Measurements from ENCODE around the gene ZFP1. TPM values are rescaled to one million over a fixed set of nuclear protein-coding genes. Genes with fewer than 3 reads are reported as not detected.

ZFP1 gene
- total and polyA plus RNA-seq, 2 of the 4 experiments (the other 2 are of a cell fraction): 3.8 to 16.0 TPM

- TF ChIP-seq CEBPB (IDR thresholded peaks at IDR 0.05; ENCODE audit: low read depth, low read length): no peak
- no peak for TF ChIP-seq SMC3 (IDR thresholded peaks at IDR 0.05; ENCODE audit: low read depth, low read length)
- no peak for TF ChIP-seq FOS (IDR thresholded peaks at IDR 0.05; ENCODE audit: low read depth, low read length)
- TF ChIP-seq MAFK (IDR thresholded peaks at IDR 0.05; ENCODE audit: low read depth, low read length): no peak
Measured at GRCh38 chr16:75198135-75198600, 49.8 kb downstream of the ZFP1 start (continued).

- H2BK15ac ChIP-seq (ENCODE audit: low read depth, low read length): no peak overlapping the region
- dilution Hi-C loops (cut with HindIII; ENCODE audit: low sequenced_read_pairs, unreplicated experiment) (no loop called here), intact Hi-C loops (cut with micrococcal nuclease) (no loop called here), in situ Hi-C loops (cut with MboI; ENCODE audit: low sequenced_read_pairs) (loop anchor here (25.0 kb wide), 2 partner anchors 385 to 560 kb away; no protein-coding TSS in a partner anchor)
- no peak overlapping the region for H4K8ac ChIP-seq (ENCODE audit: low read depth in 2 of 2, low read length in 2 of 2)
- no peak overlapping the region for H3K14ac ChIP-seq (replicated peaks; ENCODE audit: low read depth, low read length)
- WGBS, 2 experiments (ENCODE audit: extremely low coverage in 2 of 2, insufficient read length in 1 of 2): no CpG with 5 or more reads among the region's 13 CpGs
- H2AK9ac ChIP-seq (replicated peaks; ENCODE audit: low read depth, low read length, poor library complexity): no peak overlapping the region
- H3K4me3 ChIP-seq (ENCODE audit: insufficient read depth, low read depth, low read length): no peak overlapping the region
- DNase-seq (no peak), ATAC-seq (ENCODE audit: low read depth) (no peak)
- H2BK120ac ChIP-seq (ENCODE audit: low read depth, low read length): no peak overlapping the region
- no peaks in the 10 kb centered on the region for H3K79me1 ChIP-seq (ENCODE audit: low read depth in 1 of 2, low read length in 2 of 2)
- H3K9me3 ChIP-seq (ENCODE audit: control insufficient read depth, insufficient read depth, low read length): no peaks in the 10 kb centered on the region
- no peak overlapping the region for H4K5ac ChIP-seq (ENCODE audit: low read depth, low read length)
- no peak for TF ChIP-seq RFX5 (IDR thresholded peaks at IDR 0.05; ENCODE audit: low read depth, low read length)
- no peak for TF ChIP-seq USF2 (IDR thresholded peaks at IDR 0.05; ENCODE audit: low read depth, low read length)
- TF ChIP-seq FOS (IDR thresholded peaks at IDR 0.05; ENCODE audit: low read depth, low read length): no peak
- no peak for TF ChIP-seq MAFK (IDR thresholded peaks at IDR 0.05; ENCODE audit: low read depth, low read length)
- no peak for TF ChIP-seq CTCF (conservative IDR thresholded peaks at IDR 0.05; ENCODE audit: low read depth, low read length)
- no peak for TF ChIP-seq ELK1 (IDR thresholded peaks at IDR 0.05; ENCODE audit: borderline replicate concordance, low read depth, low read length)
- no peak overlapping the region for H3K4me2 ChIP-seq (ENCODE audit: low read depth, low read length)
- H3K18ac ChIP-seq (ENCODE audit: low read depth, low read length): no peak overlapping the region
- BruUV-seq (replicated peaks): no TSS peak
- ChIA-PET CTCF (interaction anchor here (0.7 kb wide), 1 partner anchor 150 kb away, joined by 4 read pairs; no protein-coding TSS in a partner anchor), POLR2A (ENCODE audit: unreplicated experiment) (interaction anchor here (0.6 kb wide), 1 partner anchor 232 kb away, joined by 8 read pairs; no protein-coding TSS in a partner anchor)
- H3K23ac ChIP-seq (ENCODE audit: low read depth, low read length): no peak overlapping the region
- no peak overlapping the region for H3K56ac ChIP-seq (ENCODE audit: extremely low read depth, insufficient read depth, low read length)
- H2BK20ac ChIP-seq (ENCODE audit: low read depth, low read length): no peak overlapping the region
- no peak overlapping the region for H3K9ac ChIP-seq (ENCODE audit: low read depth, low read length)
- H4K20me1 ChIP-seq (ENCODE audit: insufficient read depth, low read length): no peaks in the 10 kb centered on the region
- H3K36me3 ChIP-seq (ENCODE audit: control insufficient read depth, insufficient read depth, low read length): no peaks in the 10 kb centered on the region
- no peak overlapping the region for H3K27ac ChIP-seq (ENCODE audit: insufficient read depth, low read length)
- H2AK5ac ChIP-seq (ENCODE audit: low read depth, low read length): no peak overlapping the region
- H2AFZ ChIP-seq (replicated peaks; ENCODE audit: low read length, poor library complexity): no peak overlapping the region
- peaks cover 4% of the 10 kb centered on the region; the same call in 1 of the 2 replicates for H3K27me3 ChIP-seq (ENCODE audit: control insufficient read depth, insufficient read depth, low read length)
- no peaks in the 10 kb centered on the region for H3K9me1 ChIP-seq (ENCODE audit: insufficient read depth, low read length)
- no peak overlapping the region for H3K4ac ChIP-seq (ENCODE audit: low read depth, low read length)
- H4K91ac ChIP-seq (ENCODE audit: insufficient read depth, low read depth, low read length): no peak overlapping the region
- no peak overlapping the region for H2BK5ac ChIP-seq (ENCODE audit: low read depth, low read length, poor library complexity, severe bottlenecking)
- H3K4me1 ChIP-seq (ENCODE audit: control insufficient read depth, insufficient read depth, low read length): peaks cover 5% of the 10 kb centered on the region; the same call in 1 of the 2 replicates
Measured at GRCh38 chr16:75202069-75202590, 53.8 kb downstream of the ZFP1 start.

All from IMR-90 (cell line).